SJCRH30 (cell line): ENCODE results near the gene C1orf210. TPM values are rescaled to one million over a fixed set of nuclear protein-coding genes. Genes with fewer than 3 reads are reported as not detected.

Source experiments
- DNase-seq, 2 experiments: peaks; one replicate each; pipeline ENCODE4 v3.0.0-alpha.2; 2015 to 2020
- H3K27ac ChIP-seq: fragments of 250-450 bp; sonication (Bioruptor Pico); 2 replicates; pipeline ENCODE4 v1.5.1; 2020; ENCODE audit warnings: mild to moderate bottlenecking, moderate library complexity
- H3K27me3 ChIP-seq: fragments of 250-450 bp; sonication (Bioruptor Pico); 2 replicates; pipeline ENCODE4 v1.5.1; 2020; ENCODE audit warnings: mild to moderate bottlenecking, moderate library complexity
- H3K36me3 ChIP-seq: fragments of 250-450 bp; sonication (Bioruptor Pico); 2 replicates; pipeline ENCODE4 v1.5.1; 2020; ENCODE audit warnings: mild to moderate bottlenecking, moderate library complexity
- H3K4me1 ChIP-seq: fragments of 250-450 bp; sonication (Bioruptor Pico); 2 replicates; pipeline ENCODE4 v1.5.1; 2020; ENCODE audit warnings: mild to moderate bottlenecking, moderate library complexity
- H3K4me3 ChIP-seq: fragments of 250-450 bp; sonication (Bioruptor Pico); 2 replicates; pipeline ENCODE4 v1.5.1; 2020; ENCODE audit warnings: mild to moderate bottlenecking, moderate library complexity
- H3K9me3 ChIP-seq: fragments of 250-450 bp; sonication (Bioruptor Pico); replicated peaks from 2 replicates; pipeline ENCODE4 v1.5.1; 2020; ENCODE audit warnings: mild to moderate bottlenecking, moderate library complexity
- total RNA-seq: library from RNA; depleted of rRNA; stranded (reverse); fragments of >200 nt; shearing (Covaris generic); gene quantifications from 2 replicates; pipeline ENCODE4 v1.2.3, GENCODE V29; 2014

The C1orf210 gene
- total RNA-seq, 1 experiment from 2014 or later, result not detected

DNA sequence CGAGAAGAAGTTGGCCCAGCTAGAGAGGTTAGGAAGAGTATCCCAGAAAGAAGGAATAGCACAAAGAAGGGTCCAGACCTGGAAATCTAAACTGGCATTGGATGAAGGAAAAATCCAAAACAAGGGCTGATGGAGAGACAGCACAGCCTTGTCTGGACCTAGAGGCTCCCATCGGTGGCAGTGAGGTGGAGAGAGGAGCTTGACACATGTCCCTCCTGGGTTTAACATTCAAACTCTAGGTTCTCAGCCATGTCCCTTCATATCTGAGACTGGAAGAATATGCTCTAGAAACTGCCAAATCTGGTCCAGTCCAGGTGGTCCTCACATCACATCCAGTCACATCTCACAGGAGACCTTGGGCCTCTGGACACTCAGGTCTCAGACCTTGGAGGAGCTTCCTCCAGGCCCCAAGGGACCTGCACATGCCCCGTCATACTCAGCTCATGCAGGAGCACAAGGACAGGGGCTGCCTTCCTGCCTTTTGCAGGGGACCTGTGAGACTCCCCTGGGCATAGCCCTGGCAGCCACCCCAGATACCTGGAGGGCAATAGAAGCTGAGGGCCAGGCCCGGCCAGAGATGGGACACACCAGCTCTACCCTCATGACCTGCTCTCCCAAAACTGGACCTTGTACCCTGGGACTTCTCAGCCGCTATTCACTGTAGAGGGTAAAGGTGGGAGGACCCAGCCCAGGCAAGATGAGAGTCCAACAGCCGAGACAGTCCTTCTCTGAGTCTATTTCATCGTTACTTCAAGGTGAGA lies 8.1 kb downstream of the C1orf210 start:
- no peak overlapping the region for H3K4me3 ChIP-seq
- no peak overlapping the region for H3K27ac ChIP-seq
- H3K9me3 ChIP-seq, result no peaks in the 10 kb centered on the region
- H3K4me1 ChIP-seq, result no peaks in the 10 kb centered on the region
- peaks cover 6% of the 10 kb centered on the region; the same call in 1 of the 2 replicates for H3K27me3 ChIP-seq
- DNase-seq, result no peak
- H3K36me3 ChIP-seq, result no peaks in the 10 kb centered on the region

DNA sequence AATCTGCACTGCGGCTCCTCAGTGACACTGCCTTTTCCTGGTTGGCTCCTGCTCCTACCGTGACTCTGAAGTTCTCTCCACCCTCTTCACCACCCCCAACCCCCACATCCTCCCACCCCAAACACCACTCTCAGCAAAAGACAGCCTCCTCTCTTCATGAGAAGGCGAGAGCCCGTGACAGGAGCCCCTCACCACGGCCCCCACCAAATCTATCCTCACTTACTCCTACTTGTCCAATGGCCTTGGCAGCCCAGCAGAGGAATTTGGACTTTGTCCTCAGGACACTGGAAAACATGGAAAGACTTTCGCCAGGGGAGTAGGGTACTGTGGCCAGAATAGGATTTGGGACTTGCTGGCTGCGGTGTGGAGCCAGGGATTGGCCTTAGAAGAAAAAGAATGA lies 8.7 kb downstream of the C1orf210 start:
- H3K4me3 ChIP-seq, result no peak overlapping the region
- no peaks in the 10 kb centered on the region for H3K36me3 ChIP-seq
- no peaks in the 10 kb centered on the region for H3K4me1 ChIP-seq
- no peaks in the 10 kb centered on the region for H3K9me3 ChIP-seq
- no peak for DNase-seq
- H3K27ac ChIP-seq, result no peak overlapping the region
- H3K27me3 ChIP-seq, result peaks cover 6% of the 10 kb centered on the region; the same call in 1 of the 2 replicates

DNA sequence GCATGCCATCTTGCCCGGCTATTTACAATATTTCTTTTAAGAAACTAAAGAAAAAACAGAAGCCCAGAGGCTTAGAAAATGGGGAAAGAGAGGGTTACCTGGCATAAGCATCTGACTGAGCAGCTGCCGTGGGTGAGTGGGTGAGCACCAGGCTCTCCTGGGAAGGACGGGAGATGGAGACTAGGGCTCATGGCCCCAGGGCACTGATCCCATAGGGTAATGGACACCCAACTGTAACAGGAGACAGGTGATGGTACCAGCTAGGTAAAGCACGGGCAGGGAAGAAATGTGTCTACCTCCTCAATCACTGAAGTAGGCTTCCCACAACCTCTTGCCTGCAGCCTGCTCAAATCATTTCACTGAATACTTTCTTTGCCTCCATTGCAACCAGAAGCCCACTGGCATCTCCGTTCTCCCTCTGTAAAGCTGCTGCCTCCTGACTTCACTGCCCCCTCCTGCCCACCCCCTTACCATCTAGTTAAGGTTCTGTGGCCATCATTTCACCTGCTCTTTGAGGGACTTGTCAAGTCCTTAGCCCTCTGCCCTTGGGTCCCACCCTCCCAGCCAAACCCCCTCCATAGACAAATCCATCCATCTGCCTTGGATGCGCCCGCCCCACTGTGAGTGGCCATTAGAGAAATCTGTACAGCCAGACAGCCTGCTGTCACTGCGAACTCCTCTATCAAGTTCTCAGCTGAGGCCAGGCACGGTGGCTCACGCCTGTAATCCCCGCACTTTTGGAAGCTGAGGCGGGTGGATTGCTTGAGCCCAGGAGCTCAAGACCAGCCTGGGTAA lies 9.4 kb downstream of the C1orf210 start:
- H3K27me3 ChIP-seq, result peaks cover 10% of the 10 kb centered on the region; the same call in 1 of the 2 replicates
- no peak for DNase-seq
- no peaks in the 10 kb centered on the region for H3K36me3 ChIP-seq
- no peak overlapping the region for H3K4me3 ChIP-seq
- H3K9me3 ChIP-seq, result no peaks in the 10 kb centered on the region
- no peaks in the 10 kb centered on the region for H3K4me1 ChIP-seq
- no peak overlapping the region for H3K27ac ChIP-seq

GRCh38 chr1:43274804-43275180 lies 10.6 kb downstream of the C1orf210 start:
- Histone ChIP-seq H3K36me3 (no peaks in the 10 kb centered on the region), H3K27ac (no peak overlapping the region), H3K4me3 (no peak overlapping the region), H3K9me3 (no peaks in the 10 kb centered on the region), H3K4me1 (no peaks in the 10 kb centered on the region), H3K27me3 (peaks cover 12% of the 10 kb centered on the region; the same call in 1 of the 2 replicates)
- no peak for DNase-seq

DNA sequence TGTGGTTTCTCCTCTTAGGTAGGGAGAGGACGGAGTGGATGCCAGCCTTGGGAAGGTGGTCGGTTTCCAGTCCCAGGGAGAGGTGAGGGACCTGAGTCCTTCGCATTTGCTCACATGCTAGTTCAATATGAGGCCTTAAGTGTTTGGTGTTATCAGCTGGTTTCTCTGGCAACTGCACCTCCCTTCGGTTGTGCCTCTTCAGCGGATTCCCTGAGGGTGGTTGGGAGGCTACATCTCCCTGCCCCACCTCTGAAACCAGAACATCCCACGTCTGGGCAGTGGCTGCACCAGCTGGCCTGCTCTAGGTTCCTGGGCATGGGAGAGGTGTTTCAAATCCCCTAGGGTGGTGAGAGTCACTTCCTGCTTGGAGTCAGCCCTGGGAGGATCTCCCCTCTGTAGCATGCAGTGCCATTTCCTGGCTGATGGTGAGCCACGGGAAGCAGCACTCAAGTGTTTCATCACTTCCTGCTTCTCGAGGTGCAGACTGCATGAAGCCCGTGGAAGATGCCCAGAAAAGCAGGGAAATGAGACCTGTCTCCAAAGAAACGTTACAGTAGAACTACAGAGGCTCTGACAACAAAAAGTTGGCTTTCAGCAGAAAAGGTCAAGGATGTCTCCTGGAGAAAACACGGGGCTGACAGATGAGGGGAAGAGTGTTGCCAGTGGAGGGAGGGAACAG lies 11.1 kb downstream of the C1orf210 start:
- peaks cover 12% of the 10 kb centered on the region; the same call in 1 of the 2 replicates for H3K27me3 ChIP-seq
- H3K27ac ChIP-seq, result no peak overlapping the region
- H3K4me1 ChIP-seq, result no peaks in the 10 kb centered on the region
- H3K36me3 ChIP-seq, result no peaks in the 10 kb centered on the region
- no peaks in the 10 kb centered on the region for H3K9me3 ChIP-seq
- peak; percentile 28 to 34 for DNase-seq
- H3K4me3 ChIP-seq, result no peak overlapping the region

DNA sequence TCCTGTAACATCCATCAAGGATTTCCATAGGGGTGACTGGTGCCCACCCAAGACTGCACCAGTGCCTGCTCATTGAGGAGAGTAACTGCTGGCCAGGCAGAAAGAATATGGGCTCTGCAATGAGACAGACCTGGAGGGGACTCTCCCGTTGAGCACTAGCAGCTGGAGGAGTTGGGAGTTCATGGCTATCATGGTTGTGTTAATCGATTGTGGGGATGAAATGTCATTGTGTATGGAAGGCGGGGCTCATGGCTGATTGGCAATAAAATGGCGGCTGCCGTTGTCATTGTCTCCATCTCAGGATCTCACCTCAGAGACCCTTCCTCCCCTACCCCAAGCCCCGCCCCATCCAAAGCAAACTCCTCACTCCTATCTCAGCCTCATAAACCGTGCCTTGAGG lies 11.7 kb downstream of the C1orf210 start:
- Histone ChIP-seq H3K4me3 (no peak overlapping the region), H3K27me3 (peaks cover 12% of the 10 kb centered on the region; the same call in 1 of the 2 replicates), H3K36me3 (no peaks in the 10 kb centered on the region), H3K4me1 (no peaks in the 10 kb centered on the region), H3K27ac (no peak overlapping the region), H3K9me3 (no peaks in the 10 kb centered on the region)
- no peak for DNase-seq

DNA sequence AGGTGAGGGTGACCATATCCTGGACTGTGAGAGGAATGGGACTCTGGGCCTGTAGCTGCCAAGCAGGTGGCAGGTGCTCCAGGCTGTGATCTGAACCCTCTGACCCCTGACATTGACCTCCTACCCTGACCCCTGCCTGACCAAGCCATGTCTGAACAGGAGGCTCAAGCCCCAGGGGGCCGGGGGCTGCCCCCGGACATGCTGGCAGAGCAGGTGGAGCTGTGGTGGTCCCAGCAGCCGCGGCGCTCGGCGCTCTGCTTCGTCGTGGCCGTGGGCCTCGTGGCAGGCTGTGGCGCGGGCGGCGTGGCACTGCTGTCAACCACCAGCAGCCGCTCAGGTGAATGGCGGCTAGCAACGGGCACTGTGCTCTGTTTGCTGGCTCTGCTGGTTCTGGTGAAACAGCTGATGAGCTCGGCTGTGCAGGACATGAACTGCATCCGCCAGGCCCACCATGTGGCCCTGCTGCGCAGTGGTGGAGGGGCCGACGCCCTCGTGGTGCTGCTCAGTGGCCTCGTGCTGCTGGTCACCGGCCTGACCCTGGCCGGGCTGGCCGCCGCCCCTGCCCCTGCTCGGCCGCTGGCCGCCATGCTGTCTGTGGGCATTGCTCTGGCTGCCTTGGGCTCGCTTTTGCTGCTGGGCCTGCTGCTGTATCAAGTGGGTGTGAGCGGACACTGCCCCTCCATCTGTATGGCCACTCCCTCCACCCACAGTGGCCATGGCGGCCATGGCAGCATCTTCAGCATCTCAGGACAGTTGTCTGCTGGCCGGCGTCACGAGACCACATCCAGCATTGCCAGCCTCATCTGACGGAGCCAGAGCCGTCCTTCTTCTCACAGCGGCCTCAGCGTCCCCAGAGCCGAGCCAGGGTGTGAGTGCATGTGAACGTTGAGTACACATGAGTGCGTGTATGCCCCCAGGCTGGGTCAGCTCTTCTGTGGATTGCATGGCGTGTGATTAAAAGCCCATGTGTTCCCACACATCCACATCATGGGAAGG lies 12.5 kb downstream of the C1orf210 start:
- no peaks in the 10 kb centered on the region for H3K9me3 ChIP-seq
- no peaks in the 10 kb centered on the region for H3K4me1 ChIP-seq
- H3K27me3 ChIP-seq, result peaks cover 12% of the 10 kb centered on the region; the same call in 1 of the 2 replicates
- no peak overlapping the region for H3K4me3 ChIP-seq
- H3K27ac ChIP-seq, result no peak overlapping the region
- DNase-seq, result no peak
- no peaks in the 10 kb centered on the region for H3K36me3 ChIP-seq

DNA sequence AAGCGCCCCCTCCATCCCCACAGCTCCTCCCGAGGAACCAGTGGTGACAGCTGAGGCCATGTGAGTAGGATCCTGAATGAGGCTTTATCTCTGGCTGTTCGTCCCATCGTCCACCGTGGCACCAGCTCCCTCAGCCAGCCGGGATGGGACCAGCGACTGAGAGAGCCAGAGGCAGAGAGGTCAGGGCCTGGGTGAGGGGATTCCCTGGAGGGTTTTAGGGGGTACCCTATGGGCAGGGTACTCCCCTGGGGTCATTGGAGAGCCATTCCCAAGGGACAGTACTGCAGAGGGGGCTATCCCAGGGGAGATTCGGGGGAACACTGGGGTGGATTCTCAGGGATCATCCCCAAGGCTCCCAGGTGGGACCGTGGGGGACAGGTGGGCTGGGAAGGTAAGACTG lies 13.2 kb downstream of the C1orf210 start:
- Histone ChIP-seq H3K9me3 (no peaks in the 10 kb centered on the region), H3K27ac (no peak overlapping the region), H3K4me3 (no peak overlapping the region), H3K27me3 (peaks cover 12% of the 10 kb centered on the region; the same call in 1 of the 2 replicates), H3K4me1 (no peaks in the 10 kb centered on the region), H3K36me3 (no peaks in the 10 kb centered on the region)
- no peak for DNase-seq

DNA sequence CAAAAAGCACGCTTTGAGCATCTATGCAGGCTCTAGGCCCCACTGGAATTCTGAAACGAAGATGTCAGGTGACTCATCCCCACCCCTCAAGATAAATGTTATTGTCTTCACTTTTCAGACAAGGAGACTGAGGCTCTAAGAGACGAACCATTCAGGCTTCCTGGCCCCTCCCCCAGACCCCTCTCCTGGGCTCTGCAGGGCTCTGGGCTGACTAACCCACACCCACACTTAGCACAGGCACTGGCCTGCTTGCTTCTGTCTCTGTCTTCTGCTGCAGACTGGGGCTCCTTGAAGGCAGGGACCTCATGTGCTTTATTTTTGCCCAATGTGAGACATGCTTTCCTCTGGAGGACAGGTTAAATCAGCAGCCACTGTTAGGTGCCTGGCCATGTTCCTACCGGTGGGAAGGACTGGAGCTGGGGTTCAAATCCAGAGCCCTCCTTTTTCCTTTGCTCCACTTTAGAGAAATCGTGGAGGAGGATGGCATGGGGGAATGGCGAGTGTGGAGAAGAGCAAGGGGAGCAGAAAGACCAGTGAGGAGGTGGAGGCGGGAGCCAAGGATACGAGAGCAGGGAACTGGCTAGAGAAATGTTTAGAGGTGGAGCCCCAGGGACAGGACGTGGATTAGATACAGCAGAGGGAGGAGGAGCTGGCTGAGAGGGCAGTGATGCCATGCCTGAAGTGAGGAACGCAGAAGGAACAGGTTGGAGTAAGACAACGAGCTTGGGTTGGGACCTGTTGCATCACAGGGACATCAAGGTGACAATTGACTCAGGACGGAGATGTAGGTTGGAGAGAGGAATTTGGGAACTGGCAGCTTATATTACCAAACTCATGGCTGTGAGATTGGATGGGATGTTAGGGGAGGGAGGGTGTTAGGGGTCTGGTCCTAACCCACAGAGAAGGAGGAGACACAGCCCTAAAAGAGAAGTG lies 13.9 kb downstream of the C1orf210 start:
- Histone ChIP-seq H3K4me1 (no peaks in the 10 kb centered on the region), H3K27me3 (peaks cover 12% of the 10 kb centered on the region; the same call in 1 of the 2 replicates), H3K36me3 (no peaks in the 10 kb centered on the region), H3K9me3 (no peaks in the 10 kb centered on the region; the same call in 1 of the 2 replicates), H3K27ac (no peak overlapping the region), H3K4me3 (no peak overlapping the region)
- DNase-seq, result no peak

DNA sequence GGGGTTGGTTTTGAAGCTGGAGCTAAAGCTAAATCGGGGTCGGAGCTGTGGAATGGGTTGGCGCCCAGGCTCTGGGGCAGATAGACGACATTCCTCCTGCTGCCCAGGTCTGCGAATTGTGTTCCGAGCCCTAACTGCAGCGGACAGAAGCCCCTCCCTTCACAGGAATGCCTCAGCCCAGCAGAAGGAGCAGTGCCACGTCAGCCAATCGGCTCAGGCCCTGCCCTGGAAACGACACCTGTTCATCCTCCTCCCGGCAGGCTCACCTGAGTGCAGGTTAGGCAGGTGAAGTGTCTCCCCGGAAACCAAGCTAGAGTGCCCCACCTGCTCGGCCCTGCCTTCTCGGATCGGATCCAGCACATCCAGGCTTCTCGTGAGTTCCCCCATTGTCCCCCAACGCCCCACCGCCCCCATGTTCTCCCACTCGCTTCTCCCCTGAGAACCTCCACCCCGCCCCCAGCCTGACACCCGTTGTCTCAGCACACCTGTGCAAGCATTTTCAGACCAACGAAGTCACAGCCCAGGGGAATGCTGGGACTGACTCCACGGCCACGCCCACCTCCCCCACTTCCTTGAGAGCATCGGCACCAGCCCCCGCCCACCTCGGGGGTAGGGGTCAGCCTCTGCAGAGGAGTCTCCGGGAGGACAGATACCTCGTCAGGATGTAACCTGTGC lies 14.8 kb downstream of the C1orf210 start:
- DNase-seq, result no peak
- no peak overlapping the region for H3K4me3 ChIP-seq
- H3K27ac ChIP-seq, result no peak overlapping the region
- H3K27me3 ChIP-seq, result 0 out of 2 replicates have a peak, but pooled peaks cover 6% of the 10 kb centered on the region
- no peaks in the 10 kb centered on the region for H3K36me3 ChIP-seq
- H3K9me3 ChIP-seq, result no peaks in the 10 kb centered on the region; the same call in 1 of the 2 replicates
- no peaks in the 10 kb centered on the region for H3K4me1 ChIP-seq

GRCh38 chr1:43269627-43270375 lies 15.6 kb downstream of the C1orf210 start, which contains the start of gene TMEM125:
TMEM125 (plus strand) TSS chr1:43269983; CDS start chr1:43272723, 2,740 bp downstream.
- Histone ChIP-seq H3K4me1 (no peaks in the 10 kb centered on the region), H3K36me3 (no peaks in the 10 kb centered on the region), H3K4me3 (no peak within 1 kb of the TSS), H3K9me3 (no peaks in the 10 kb centered on the region; the same call in 1 of the 2 replicates), H3K27me3 (0 out of 2 replicates have a peak, but pooled peaks cover 6% of the 10 kb centered on the region), H3K27ac (no peak within 1 kb of the TSS)
- no peak for DNase-seq
